Measurements from ENCODE around the gene CRLF1.

GRCh38 chr19:18636969-18637629 is 30.5 kb upstream of the CRLF1 start, which contains the start of gene KLHL26:
- peak in 2 of 4 experiments; percentile 9 to 15 for TF ChIP-seq CTCF (IDR thresholded peaks at IDR 0.05)
- TF ChIP-seq POLR2A (IDR thresholded peaks at IDR 0.05): peak; percentile 70 to 76
- TF ChIP-seq POLR2AphosphoS5 (IDR thresholded peaks at IDR 0.05): peak; percentile 78

All from gastroesophageal sphincter (tissue), 3 donors.